ENCODE data around the gene PUS10.

The PUS10 gene

GRCh38 chr2:60898567-60898966, 119.5 kb downstream of the PUS10 start:
- DNase-seq (ENCODE audit: low read depth): no peak
- H3K4me3 ChIP-seq (ENCODE audit: low read depth, low read length): no peak overlapping the region
- TF ChIP-seq POLR2A (IDR thresholded peaks at IDR 0.05; ENCODE audit: extremely low read depth, insufficient read length) (no peak), MYC (IDR thresholded peaks at IDR 0.05; ENCODE audit: low read depth, low read length) (no peak)
- TF ChIP-seq, protein P1, sequence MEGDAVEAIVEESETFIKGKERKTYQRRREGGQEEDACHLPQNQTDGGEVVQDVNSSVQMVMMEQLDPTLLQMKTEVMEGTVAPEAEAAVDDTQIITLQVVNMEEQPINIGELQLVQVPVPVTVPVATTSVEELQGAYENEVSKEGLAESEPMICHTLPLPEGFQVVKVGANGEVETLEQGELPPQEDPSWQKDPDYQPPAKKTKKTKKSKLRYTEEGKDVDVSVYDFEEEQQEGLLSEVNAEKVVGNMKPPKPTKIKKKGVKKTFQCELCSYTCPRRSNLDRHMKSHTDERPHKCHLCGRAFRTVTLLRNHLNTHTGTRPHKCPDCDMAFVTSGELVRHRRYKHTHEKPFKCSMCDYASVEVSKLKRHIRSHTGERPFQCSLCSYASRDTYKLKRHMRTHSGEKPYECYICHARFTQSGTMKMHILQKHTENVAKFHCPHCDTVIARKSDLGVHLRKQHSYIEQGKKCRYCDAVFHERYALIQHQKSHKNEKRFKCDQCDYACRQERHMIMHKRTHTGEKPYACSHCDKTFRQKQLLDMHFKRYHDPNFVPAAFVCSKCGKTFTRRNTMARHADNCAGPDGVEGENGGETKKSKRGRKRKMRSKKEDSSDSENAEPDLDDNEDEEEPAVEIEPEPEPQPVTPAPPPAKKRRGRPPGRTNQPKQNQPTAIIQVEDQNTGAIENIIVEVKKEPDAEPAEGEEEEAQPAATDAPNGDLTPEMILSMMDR (IDR thresholded peaks at IDR 0.05; ENCODE audit: low read depth, low read length): no peak
- TF ChIP-seq, protein P2, sequence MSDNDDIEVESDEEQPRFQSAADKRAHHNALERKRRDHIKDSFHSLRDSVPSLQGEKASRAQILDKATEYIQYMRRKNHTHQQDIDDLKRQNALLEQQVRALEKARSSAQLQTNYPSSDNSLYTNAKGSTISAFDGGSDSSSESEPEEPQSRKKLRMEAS (IDR thresholded peaks at IDR 0.05; ENCODE audit: low read depth, low read length): no peak

Data from NB4 (cell line).